Loucy (cell line): Measurements from ENCODE around the gene HOXA6.

Experiments
- H2AFZ ChIP-seq: fragments of 200-600 bp; sonication (generic); 2 replicates; pipeline ENCODE4 v1.6.0; 2016; ENCODE audit warnings: antibody characterized with exemption, mild to moderate bottlenecking, low read length, moderate library complexity
- H3F3A ChIP-seq: fragments of 200-600 bp; 2 replicates; pipeline ENCODE4 v1.6.0; 2016; ENCODE audit warnings: antibody characterized with exemption, low read depth, mild to moderate bottlenecking
- H3K27me3 ChIP-seq: fragments of 200-600 bp; sonication (generic); 2 replicates; pipeline ENCODE4 v1.6.1; 2014; ENCODE audit warnings: low read length, mild to moderate bottlenecking; ENCODE audit not compliant: insufficient read depth, poor library complexity, severe bottlenecking
- H3K36me3 ChIP-seq: fragments of 200-600 bp; sonication (generic); 2 replicates; pipeline ENCODE4 v1.6.1; 2016; ENCODE audit warnings: low read length; ENCODE audit not compliant: insufficient read depth
- H3K4me1 ChIP-seq: fragments of 200-600 bp; sonication (generic); 2 replicates; pipeline ENCODE4 v1.5.1; 2014; ENCODE audit warnings: low read length, mild to moderate bottlenecking; ENCODE audit not compliant: insufficient read depth, poor library complexity, severe bottlenecking
- H3K4me2 ChIP-seq: fragments of 200-600 bp; sonication (generic); 2 replicates; pipeline ENCODE4 v1.6.0; 2014; ENCODE audit warnings: antibody characterized with exemption, low read length, low read depth, mild to moderate bottlenecking; ENCODE audit not compliant: poor library complexity, severe bottlenecking
- H3K4me3 ChIP-seq: fragments of 200-600 bp; sonication (generic); 2 replicates; pipeline ENCODE4 v1.5.1; 2014; ENCODE audit warnings: low read length, mild to moderate bottlenecking, mixed read lengths; ENCODE audit not compliant: poor library complexity, severe bottlenecking
- H3K79me2 ChIP-seq: fragments of 200-600 bp; sonication (generic); 2 replicates; pipeline ENCODE4 v1.6.1; 2014; ENCODE audit warnings: low read length; ENCODE audit not compliant: insufficient read depth
- H3K9ac ChIP-seq: fragments of 200-600 bp; sonication (generic); 2 replicates; pipeline ENCODE4 v1.6.0; 2014; ENCODE audit warnings: mild to moderate bottlenecking, low read depth, low read length, moderate library complexity; ENCODE audit not compliant: poor library complexity, severe bottlenecking
- H3K9me2 ChIP-seq: fragments of 200-600 bp; sonication (generic); replicated peaks from 2 replicates; pipeline ENCODE4 v1.6.1; 2016; ENCODE audit warnings: low read depth, low read length, mixed read lengths
- H3K9me3 ChIP-seq: fragments of 200-600 bp; sonication (generic); 2 replicates; pipeline ENCODE4 v1.6.1; 2014; ENCODE audit warnings: mild to moderate bottlenecking, antibody characterized with exemption, low read length, low read depth; ENCODE audit not compliant: insufficient read depth
- H4K20me1 ChIP-seq: fragments of 200-600 bp; sonication (generic); 2 replicates; pipeline ENCODE4 v1.6.0; 2014; ENCODE audit warnings: antibody characterized with exemption, low read length, mild to moderate bottlenecking; ENCODE audit not compliant: insufficient read depth, poor library complexity, severe bottlenecking
- CTCF ChIP-seq: fragments of 200-600 bp; sonication (generic); conservative IDR thresholded peaks from 2 replicates; pipeline ENCODE4 v1.5.1; 2014; ENCODE audit warnings: mild to moderate bottlenecking, antibody characterized with exemption, low read length
- EZH2phosphoT487 ChIP-seq: fragments of 200-600 bp; IDR thresholded peaks from 2 replicates; pipeline ENCODE4 v1.6.1; 2018; ENCODE audit warnings: antibody characterized with exemption, mild to moderate bottlenecking, moderate library complexity, borderline replicate concordance

Gene HOXA6

GRCh38 chr7:27160546-27161213, 13.1 kb upstream of the HOXA6 start:
- Histone ChIP-seq H2AFZ (0 out of 2 replicates have a peak overlapping the region, but pooled peaks have one; percentile 20), H3F3A (peaks cover 12% of the 10 kb centered on the region; the same call in 1 of the 2 replicates), H4K20me1 (peaks cover 34% of the 10 kb centered on the region), H3K9me2 (no peaks in the 10 kb centered on the region), H3K9me3 (no peaks in the 10 kb centered on the region), H3K4me2 (peak overlapping the region; percentile 91), H3K4me3 (peak overlapping the region; percentile 94), H3K9ac (peak overlapping the region; percentile 99), H3K79me2 (peaks cover 95% of the 10 kb centered on the region), H3K4me1 (peaks cover 8% of the 10 kb centered on the region), H3K27me3 (peaks cover 35% of the 10 kb centered on the region), H3K36me3 (peaks cover 28% of the 10 kb centered on the region)
- TF ChIP-seq CTCF (peak; percentile 91), EZH2phosphoT487 (no peak)

GRCh38 chr7:27160145-27160545, 12.6 kb upstream of the HOXA6 start:
- Histone ChIP-seq H3K27me3 (peaks cover 34% of the 10 kb centered on the region), H3K4me2 (peak overlapping the region; percentile 91), H3K4me1 (peaks cover 8% of the 10 kb centered on the region), H3K36me3 (peaks cover 28% of the 10 kb centered on the region), H4K20me1 (peaks cover 34% of the 10 kb centered on the region), H2AFZ (no peak overlapping the region), H3K9me3 (no peaks in the 10 kb centered on the region), H3K9me2 (no peaks in the 10 kb centered on the region), H3F3A (peaks cover 12% of the 10 kb centered on the region; the same call in 1 of the 2 replicates), H3K9ac (peak overlapping the region; percentile 99), H3K79me2 (peaks cover 98% of the 10 kb centered on the region), H3K4me3 (peak overlapping the region; percentile 94)
- no peak for TF ChIP-seq EZH2phosphoT487
- TF ChIP-seq CTCF: no peak

GRCh38 chr7:27159266-27160144, 11.9 kb upstream of the HOXA6 start:
- peaks cover 28% of the 10 kb centered on the region for H3K27me3 ChIP-seq
- H3K9ac ChIP-seq: peak overlapping the region; percentile 99
- peaks cover 98% of the 10 kb centered on the region for H3K79me2 ChIP-seq
- H4K20me1 ChIP-seq: peaks cover 27% of the 10 kb centered on the region
- H3K4me1 ChIP-seq: peaks cover 10% of the 10 kb centered on the region
- no peaks in the 10 kb centered on the region for H3K9me2 ChIP-seq
- H3K9me3 ChIP-seq: no peaks in the 10 kb centered on the region
- H3K4me3 ChIP-seq: peak overlapping the region; percentile 94
- H2AFZ ChIP-seq: no peak overlapping the region
- peak overlapping the region; percentile 91 for H3K4me2 ChIP-seq
- peaks cover 12% of the 10 kb centered on the region; the same call in 1 of the 2 replicates for H3F3A ChIP-seq
- H3K36me3 ChIP-seq: peaks cover 24% of the 10 kb centered on the region
- TF ChIP-seq EZH2phosphoT487 (no peak), CTCF (no peak)
